ENCODE measurements around the gene THSD7A. TPM values are rescaled to one million over a fixed set of nuclear protein-coding genes. Genes with fewer than 3 reads are reported as not detected.

The THSD7A gene
- total and polyA plus RNA-seq, 9 of the 15 experiments (the other 6 are each of a cell fraction or from before 2014, with no cell fraction given): 0.01 to 0.02 TPM; not detected in 7

GRCh38 chr7:11730725-11731124 lies 101.3 kb downstream of the THSD7A start:
- Histone ChIP-seq H3K36me3 (ENCODE audit: control insufficient read depth, insufficient read depth, low read length) (no peaks in the 10 kb centered on the region), H3K9me1 (ENCODE audit: control insufficient read depth, insufficient read depth, low read length) (no peaks in the 10 kb centered on the region), H3K4me3 (no peak overlapping the region), H4K20me1 (replicated peaks; ENCODE audit: control insufficient read depth, insufficient read depth, low read length) (no peaks in the 10 kb centered on the region), H2AFZ (ENCODE audit: low read depth, low read length) (no peak overlapping the region), H3K9me3 (replicated peaks; ENCODE audit: control insufficient read depth, insufficient read depth, low read depth, low read length) (no peaks in the 10 kb centered on the region), H3K27me3 (ENCODE audit: control insufficient read depth in 2 of 2, insufficient read depth in 2 of 2, low read length in 2 of 2) (no peaks in the 10 kb centered on the region), H3K9ac (ENCODE audit: insufficient read depth in 1 of 2, low read depth in 2 of 2, low read length in 2 of 2) (no peak overlapping the region), H3K4me2 (ENCODE audit: insufficient read depth, low read length) (no peak overlapping the region), H3K79me2 (ENCODE audit: control insufficient read depth, insufficient read depth, low read length) (no peaks in the 10 kb centered on the region), H3K4me1 (replicated peaks in 1 of 2; ENCODE audit: control insufficient read depth in 2 of 2, insufficient read depth in 2 of 2, low read length in 2 of 2) (no peaks in the 10 kb centered on the region), H3K27ac (ENCODE audit: extremely low read depth, low read depth, low read length) (no peak overlapping the region)
- in situ Hi-C loops (cut with MboI): no loop called here
- no peak for ATAC-seq
- intact Hi-C loops (cut with micrococcal nuclease): no loop called here
- no peak for FAIRE-seq
- 6% methylated on average over 1 of the region's 1 CpG for WGBS (ENCODE audit: insufficient coverage, low coverage, missing lambda C conversion rate)
- ChIA-PET POLR2A (no interaction called here), CTCF (ENCODE audit: low intra/inter-chr PET ratio) (no interaction called here)
- no peak for DNase-seq (ENCODE audit: extremely low read depth in 1 of 4, low spot score in 3 of 4)
- no TSS peak for BruUV-seq (replicated peaks)
- TF ChIP-seq ZZZ3 (IDR thresholded peaks at IDR 0.05) (no peak), ATF3 (IDR thresholded peaks at IDR 0.05) (no peak), ATF3 (CRISPR knock-in tag; conservative IDR thresholded peaks at IDR 0.05) (no peak), ZHX1 (conservative IDR thresholded peaks at IDR 0.05; ENCODE audit: low read length) (no peak), EP300 (IDR thresholded peaks at IDR 0.05; ENCODE audit: low read length) (no peak), TAF7 (tag; IDR thresholded peaks at IDR 0.05) (no peak), MEF2A (IDR thresholded peaks at IDR 0.05; ENCODE audit: control insufficient read depth, low read depth, low read length) (no peak), ZNF609 (CRISPR knock-in tag; IDR thresholded peaks at IDR 0.05; ENCODE audit: borderline replicate concordance) (no peak), NR2C1 (IDR thresholded peaks at IDR 0.05) (no peak), NR2C1 (tag; IDR thresholded peaks at IDR 0.05) (no peak), SFPQ (IDR thresholded peaks at IDR 0.05; ENCODE audit: low read depth, low read length) (no peak), HES1 (IDR thresholded peaks at IDR 0.05; ENCODE audit: low read depth) (no peak)
